HepG2 (cell line): Measurements from ENCODE around the gene RABL6. TPM values are rescaled to one million over a fixed set of nuclear protein-coding genes. Genes with fewer than 3 reads are reported as not detected.

Experiments used
- ADNP ChIP-seq: sonication (generic); formaldehyde crosslinking; IDR thresholded peaks from 2 replicates; pipeline ENCODE4 v1.4.0; 2020; ENCODE audit warnings: missing genetic modification reagents
- DMAP1 ChIP-seq: IDR thresholded peaks from 2 replicates; pipeline ENCODE4 v1.6.1; 2016
- KDM5B ChIP-seq: sonication (generic); formaldehyde crosslinking; IDR thresholded peaks from 2 replicates; pipeline ENCODE4 v1.4.0; 2020; ENCODE audit warnings: missing genetic modification reagents, mild to moderate bottlenecking, borderline replicate concordance
- MAFG ChIP-seq: sonication (generic); formaldehyde crosslinking; IDR thresholded peaks from 2 replicates; pipeline ENCODE4 v1.5.1; 2020; ENCODE audit warnings: mild to moderate bottlenecking, missing genetic modification reagents
- MBNL3 ChIP-seq: fragments of 250-450 bp; sonication (Bioruptor Pico); conservative IDR thresholded peaks from 2 replicates; pipeline ENCODE4 v1.8.0; 2022; ENCODE audit warnings: mild to moderate bottlenecking, inconsistent platforms
- MEIS2 ChIP-seq: sonication (generic); formaldehyde crosslinking; IDR thresholded peaks from 2 replicates; pipeline ENCODE4 v1.9.0; 2021; ENCODE audit warnings: mild to moderate bottlenecking, missing genetic modification reagents
- MYC ChIP-seq: sonication (generic); formaldehyde crosslinking; IDR thresholded peaks from 2 replicates; pipeline ENCODE4 v1.9.0; 2021; ENCODE audit warnings: missing genetic modification reagents, borderline replicate concordance
- RARG ChIP-seq: sonication (generic); formaldehyde crosslinking; IDR thresholded peaks from 2 replicates; pipeline ENCODE4 v1.4.0; 2020; ENCODE audit warnings: low read depth, mild to moderate bottlenecking, missing genetic modification reagents
- RCOR2 ChIP-seq: IDR thresholded peaks from 2 replicates; pipeline ENCODE4 v1.6.1; 2016; ENCODE audit warnings: missing biosample characterization, missing genetic modification reagents
- SMC3 ChIP-seq: IDR thresholded peaks from 2 replicates; pipeline ENCODE4 v1.6.1; 2011; ENCODE audit warnings: low read length, improper control_type of control experiment
- YEATS2 ChIP-seq: sonication (generic); formaldehyde crosslinking; IDR thresholded peaks from 2 replicates; pipeline ENCODE4 v1.4.0; 2020; ENCODE audit warnings: missing genetic modification reagents, borderline replicate concordance
- ZBTB7B ChIP-seq: sonication (generic); formaldehyde crosslinking; IDR thresholded peaks from 2 replicates; pipeline ENCODE4 v1.4.0; 2020; ENCODE audit warnings: missing genetic modification reagents
- ZNF33A ChIP-seq: sonication (generic); formaldehyde crosslinking; IDR thresholded peaks from 2 replicates; pipeline ENCODE4 v1.5.1; 2020; ENCODE audit warnings: missing genetic modification reagents, mild to moderate bottlenecking, moderate library complexity, borderline replicate concordance
- ZNF510 ChIP-seq: sonication (generic); formaldehyde crosslinking; IDR thresholded peaks from 2 replicates; pipeline ENCODE4 v1.4.0; 2020; ENCODE audit warnings: low read depth, mild to moderate bottlenecking, missing genetic modification reagents
- ZNF552 ChIP-seq: sonication (generic); formaldehyde crosslinking; IDR thresholded peaks from 2 replicates; pipeline ENCODE4 v1.9.0; 2022; ENCODE audit warnings: missing genetic modification reagents, mild to moderate bottlenecking, borderline replicate concordance
- ZNF878 ChIP-seq: sonication (generic); formaldehyde crosslinking; IDR thresholded peaks from 2 replicates; pipeline ENCODE4 v1.8.1; 2023; ENCODE audit warnings: mild to moderate bottlenecking, missing genetic modification reagents, moderate library complexity
- polyA plus RNA-seq, 8 experiments: library from polyadenylated mRNA; depleted of rRNA in 3 of 8; stranded (reverse) in 7 of 8; unstranded in 1 of 8; fragments of >200 nt; fragmentation: Illumina TruSeq in 4 of 8; extraction: Trizol in 4 of 8; gene quantifications; 2 replicates each; pipeline versions ENCODE4 v1.2.1 to v1.2.3, GENCODE V29; 2011 to 2016; ENCODE audit warnings: low read depth in 4 of 8, missing spikeins in 1 of 8, mixed read lengths in 1 of 8; ENCODE audit not compliant: insufficient read depth in 1 of 8
- total RNA-seq, 5 experiments: library from RNA; depleted of rRNA; stranded (reverse); fragments of >200 nt; fragmentation: Illumina TruSeq; extraction: Trizol; gene quantifications; 2 replicates each; pipeline ENCODE4 v1.2.3, GENCODE V29; 2016; ENCODE audit warnings: low read depth in 1 of 5
- TF ChIP-seq, protein P1 (sequence below): sonication (generic); formaldehyde crosslinking; IDR thresholded peaks from 2 replicates; pipeline ENCODE4 v1.8.1; 2023; ENCODE audit warnings: mild to moderate bottlenecking, missing genetic modification reagents
- TF ChIP-seq, protein P2 (sequence below): sonication (generic); formaldehyde crosslinking; IDR thresholded peaks from 2 replicates; pipeline ENCODE4 v1.4.0; 2020; ENCODE audit warnings: missing genetic modification reagents
- TF ChIP-seq, protein P3 (sequence below): sonication (generic); formaldehyde crosslinking; IDR thresholded peaks from 2 replicates; pipeline ENCODE4 v1.4.0; 2020; ENCODE audit warnings: missing genetic modification reagents

RABL6 gene
- total and polyA plus RNA-seq, 2 of the 13 experiments (the other 11 are each of a cell fraction or from before 2014, with no cell fraction given) = 81.5 to 125 TPM

DNA sequence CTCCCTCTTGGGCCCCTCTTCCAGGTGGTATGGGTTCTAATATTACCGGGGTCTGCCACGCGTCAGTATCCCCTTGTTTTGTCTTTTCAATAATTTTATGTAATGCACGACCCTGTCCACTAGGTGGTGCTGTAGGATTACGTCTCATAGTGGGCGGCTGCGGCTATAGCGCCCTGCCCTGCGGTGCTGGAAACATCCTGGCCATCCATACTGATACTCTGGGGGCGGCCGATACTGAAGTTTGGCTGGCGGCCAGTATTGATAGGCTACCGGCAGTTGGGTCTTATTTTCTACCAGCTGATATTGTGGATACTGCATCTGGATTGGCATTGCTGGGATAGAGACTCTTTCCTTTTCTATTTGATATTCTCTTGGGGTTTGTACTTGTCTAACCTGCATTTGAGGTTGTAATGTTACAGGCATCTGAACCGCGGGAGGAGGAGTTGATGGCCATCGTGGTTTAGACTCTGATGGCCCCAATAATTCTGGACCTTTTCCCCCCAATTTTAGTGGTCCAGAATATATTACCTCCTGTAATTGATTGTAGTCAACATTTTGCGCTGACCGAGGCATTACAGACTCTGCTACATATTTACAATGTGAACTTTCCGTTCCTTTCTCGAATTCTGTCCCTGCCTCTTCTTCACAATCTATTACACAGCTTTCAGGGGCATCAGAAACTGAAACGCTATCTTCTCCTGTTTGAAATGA lies 19.9 kb upstream of the RABL6 start (continued):
- TF ChIP-seq ADNP (CRISPR knock-in tag) (no peak), MAFG (CRISPR knock-in tag) (no peak), RCOR2 (CRISPR knock-in tag) (no peak), ZBTB7B (CRISPR knock-in tag) (peak; percentile 81; the same call in 1 of the 2 replicates), ZNF878 (CRISPR knock-in tag) (peak; percentile 60; the same call in 1 of the 2 replicates), ZNF552 (no peak), YEATS2 (CRISPR knock-in tag) (0 out of 2 replicates have a peak, but pooled peaks have one; percentile 8), DMAP1 (CRISPR knock-in tag) (no peak), ZNF33A (no peak), SMC3 (peak; percentile 54), MYC (no peak), KDM5B (CRISPR knock-in tag) (peak; percentile 48; the same call in 1 of the 2 replicates), RARG (CRISPR knock-in tag) (no peak), ZNF510 (CRISPR knock-in tag) (0 out of 2 replicates have a peak, but pooled peaks have one; percentile 43), MEIS2 (CRISPR knock-in tag) (no peak), MBNL3 (no peak)
- TF ChIP-seq, protein P1, sequence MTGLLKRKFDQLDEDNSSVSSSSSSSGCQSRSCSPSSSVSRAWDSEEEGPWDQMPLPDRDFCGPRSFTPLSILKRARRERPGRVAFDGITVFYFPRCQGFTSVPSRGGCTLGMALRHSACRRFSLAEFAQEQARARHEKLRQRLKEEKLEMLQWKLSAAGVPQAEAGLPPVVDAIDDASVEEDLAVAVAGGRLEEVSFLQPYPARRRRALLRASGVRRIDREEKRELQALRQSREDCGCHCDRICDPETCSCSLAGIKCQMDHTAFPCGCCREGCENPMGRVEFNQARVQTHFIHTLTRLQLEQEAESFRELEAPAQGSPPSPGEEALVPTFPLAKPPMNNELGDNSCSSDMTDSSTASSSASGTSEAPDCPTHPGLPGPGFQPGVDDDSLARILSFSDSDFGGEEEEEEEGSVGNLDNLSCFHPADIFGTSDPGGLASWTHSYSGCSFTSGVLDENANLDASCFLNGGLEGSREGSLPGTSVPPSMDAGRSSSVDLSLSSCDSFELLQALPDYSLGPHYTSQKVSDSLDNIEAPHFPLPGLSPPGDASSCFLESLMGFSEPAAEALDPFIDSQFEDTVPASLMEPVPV = no peak; the same call in 1 of the 2 replicates
- TF ChIP-seq, protein P2, sequence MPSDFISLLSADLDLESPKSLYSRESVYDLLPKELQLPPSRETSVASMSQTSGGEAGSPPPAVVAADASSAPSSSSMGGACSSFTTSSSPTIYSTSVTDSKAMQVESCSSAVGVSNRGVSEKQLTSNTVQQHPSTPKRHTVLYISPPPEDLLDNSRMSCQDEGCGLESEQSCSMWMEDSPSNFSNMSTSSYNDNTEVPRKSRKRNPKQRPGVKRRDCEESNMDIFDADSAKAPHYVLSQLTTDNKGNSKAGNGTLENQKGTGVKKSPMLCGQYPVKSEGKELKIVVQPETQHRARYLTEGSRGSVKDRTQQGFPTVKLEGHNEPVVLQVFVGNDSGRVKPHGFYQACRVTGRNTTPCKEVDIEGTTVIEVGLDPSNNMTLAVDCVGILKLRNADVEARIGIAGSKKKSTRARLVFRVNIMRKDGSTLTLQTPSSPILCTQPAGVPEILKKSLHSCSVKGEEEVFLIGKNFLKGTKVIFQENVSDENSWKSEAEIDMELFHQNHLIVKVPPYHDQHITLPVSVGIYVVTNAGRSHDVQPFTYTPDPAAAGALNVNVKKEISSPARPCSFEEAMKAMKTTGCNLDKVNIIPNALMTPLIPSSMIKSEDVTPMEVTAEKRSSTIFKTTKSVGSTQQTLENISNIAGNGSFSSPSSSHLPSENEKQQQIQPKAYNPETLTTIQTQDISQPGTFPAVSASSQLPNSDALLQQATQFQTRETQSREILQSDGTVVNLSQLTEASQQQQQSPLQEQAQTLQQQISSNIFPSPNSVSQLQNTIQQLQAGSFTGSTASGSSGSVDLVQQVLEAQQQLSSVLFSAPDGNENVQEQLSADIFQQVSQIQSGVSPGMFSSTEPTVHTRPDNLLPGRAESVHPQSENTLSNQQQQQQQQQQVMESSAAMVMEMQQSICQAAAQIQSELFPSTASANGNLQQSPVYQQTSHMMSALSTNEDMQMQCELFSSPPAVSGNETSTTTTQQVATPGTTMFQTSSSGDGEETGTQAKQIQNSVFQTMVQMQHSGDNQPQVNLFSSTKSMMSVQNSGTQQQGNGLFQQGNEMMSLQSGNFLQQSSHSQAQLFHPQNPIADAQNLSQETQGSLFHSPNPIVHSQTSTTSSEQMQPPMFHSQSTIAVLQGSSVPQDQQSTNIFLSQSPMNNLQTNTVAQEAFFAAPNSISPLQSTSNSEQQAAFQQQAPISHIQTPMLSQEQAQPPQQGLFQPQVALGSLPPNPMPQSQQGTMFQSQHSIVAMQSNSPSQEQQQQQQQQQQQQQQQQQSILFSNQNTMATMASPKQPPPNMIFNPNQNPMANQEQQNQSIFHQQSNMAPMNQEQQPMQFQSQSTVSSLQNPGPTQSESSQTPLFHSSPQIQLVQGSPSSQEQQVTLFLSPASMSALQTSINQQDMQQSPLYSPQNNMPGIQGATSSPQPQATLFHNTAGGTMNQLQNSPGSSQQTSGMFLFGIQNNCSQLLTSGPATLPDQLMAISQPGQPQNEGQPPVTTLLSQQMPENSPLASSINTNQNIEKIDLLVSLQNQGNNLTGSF (CRISPR knock-in tag) = no peak
- TF ChIP-seq, protein P3, sequence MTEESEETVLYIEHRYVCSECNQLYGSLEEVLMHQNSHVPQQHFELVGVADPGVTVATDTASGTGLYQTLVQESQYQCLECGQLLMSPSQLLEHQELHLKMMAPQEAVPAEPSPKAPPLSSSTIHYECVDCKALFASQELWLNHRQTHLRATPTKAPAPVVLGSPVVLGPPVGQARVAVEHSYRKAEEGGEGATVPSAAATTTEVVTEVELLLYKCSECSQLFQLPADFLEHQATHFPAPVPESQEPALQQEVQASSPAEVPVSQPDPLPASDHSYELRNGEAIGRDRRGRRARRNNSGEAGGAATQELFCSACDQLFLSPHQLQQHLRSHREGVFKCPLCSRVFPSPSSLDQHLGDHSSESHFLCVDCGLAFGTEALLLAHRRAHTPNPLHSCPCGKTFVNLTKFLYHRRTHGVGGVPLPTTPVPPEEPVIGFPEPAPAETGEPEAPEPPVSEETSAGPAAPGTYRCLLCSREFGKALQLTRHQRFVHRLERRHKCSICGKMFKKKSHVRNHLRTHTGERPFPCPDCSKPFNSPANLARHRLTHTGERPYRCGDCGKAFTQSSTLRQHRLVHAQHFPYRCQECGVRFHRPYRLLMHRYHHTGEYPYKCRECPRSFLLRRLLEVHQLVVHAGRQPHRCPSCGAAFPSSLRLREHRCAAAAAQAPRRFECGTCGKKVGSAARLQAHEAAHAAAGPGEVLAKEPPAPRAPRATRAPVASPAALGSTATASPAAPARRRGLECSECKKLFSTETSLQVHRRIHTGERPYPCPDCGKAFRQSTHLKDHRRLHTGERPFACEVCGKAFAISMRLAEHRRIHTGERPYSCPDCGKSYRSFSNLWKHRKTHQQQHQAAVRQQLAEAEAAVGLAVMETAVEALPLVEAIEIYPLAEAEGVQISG (CRISPR knock-in tag) = peak; percentile 43; the same call in 1 of the 2 replicates
